B cell (primary cell): ENCODE data around the gene IFI35.

Experiments
- CTCF ChIP-seq: fragments of 200-600 bp; IDR thresholded peaks from one replicate; pipeline ENCODE4 v1.8.0; 2022; ENCODE audit warnings: antibody characterized with exemption, mild to moderate bottlenecking
- EZH2 ChIP-seq: IDR thresholded peaks from 2 replicates; pipeline ENCODE4 v1.6.1; 2012; ENCODE audit warnings: borderline replicate concordance, low read depth, mild to moderate bottlenecking, moderate library complexity, low read length; ENCODE audit not compliant: insufficient read depth, poor library complexity, severe bottlenecking

- TF ChIP-seq CTCF (no peak), EZH2 (no peak)
Observed at GRCh38 chr17:43010667-43011308, 4.2 kb downstream of the IFI35 start.
